Ishikawa (cell line): ENCODE results near the gene BPIFA1.

Experiments
- EGR1 ChIP-seq: IDR thresholded peaks from 2 replicates; pipeline ENCODE4 v1.6.1; 2012
- EP300 ChIP-seq: IDR thresholded peaks from 2 replicates; pipeline ENCODE4 v1.6.1; 2012; ENCODE audit warnings: borderline replicate concordance
- MAX ChIP-seq: IDR thresholded peaks from 2 replicates; pipeline ENCODE4 v1.6.1; 2012
- NFIC ChIP-seq: IDR thresholded peaks from 2 replicates; pipeline ENCODE4 v1.6.1; 2012
- RAD21 ChIP-seq: IDR thresholded peaks from 2 replicates; pipeline ENCODE4 v1.6.1; 2012; ENCODE audit warnings: low read depth
- REST ChIP-seq: IDR thresholded peaks from 2 replicates; pipeline ENCODE4 v1.6.1; 2012; ENCODE audit warnings: low read depth, mild to moderate bottlenecking
- TAF1 ChIP-seq: IDR thresholded peaks from 2 replicates; pipeline ENCODE4 v1.6.1; 2012; ENCODE audit warnings: low read depth, mild to moderate bottlenecking
- TCF12 ChIP-seq: IDR thresholded peaks from 2 replicates; pipeline ENCODE4 v1.6.1; 2012; ENCODE audit warnings: low read depth
- TEAD4 ChIP-seq: IDR thresholded peaks from 2 replicates; pipeline ENCODE4 v1.6.1; 2012
- USF1 ChIP-seq: IDR thresholded peaks from 2 replicates; pipeline ENCODE4 v1.6.1; 2012
- ZBTB7A ChIP-seq: IDR thresholded peaks from 2 replicates; pipeline ENCODE4 v1.6.1; 2012; ENCODE audit warnings: low read depth

- no peak for TF ChIP-seq USF1
- no peak for TF ChIP-seq RAD21
- no peak for TF ChIP-seq REST
- no peak for TF ChIP-seq EGR1
- no peak for TF ChIP-seq EP300
- no peak for TF ChIP-seq NFIC
- no peak for TF ChIP-seq MAX
- no peak for TF ChIP-seq TAF1
- TF ChIP-seq ZBTB7A: no peak
- TF ChIP-seq TCF12: no peak
- no peak for TF ChIP-seq TEAD4
These were observed 36.5 kb downstream of the BPIFA1 start for GRCh38 chr20:33272155-33272873.
